Endothelial cell of umbilical vein (primary cell): ENCODE measurements around the gene PAQR4. TPM values are rescaled to one million over a fixed set of nuclear protein-coding genes. Genes with fewer than 3 reads are reported as not detected.

Source experiments
- BruUV-seq: library from RNA; stranded (reverse); fragments of 400-500 nt; replicated peaks from 2 replicates; lab custom pipeline; 2021; lab: Mats Ljungman, UMichigan
- CTCF ChIA-PET: fragments of 300-600, 350-600 bp; sonication (Branson Sonifier 250); formaldehyde crosslinking; loops from one replicate; lab custom pipeline; 2021; ENCODE audit warnings: antibody characterized with exemption, inconsistent platforms; lab: Charles Lee
- POLR2A ChIA-PET: fragments of 300-600, 350-600 bp; sonication (Branson Sonifier 250); formaldehyde crosslinking; loops from one replicate; lab custom pipeline; 2021; ENCODE audit warnings: antibody characterized with exemption, inconsistent platforms; lab: Charles Lee
- DNase-seq: peaks from one replicate; pipeline ENCODE4 v3.0.0-alpha.2; 2011; ENCODE audit warnings: low read depth, low spot score
- FAIRE-seq: peaks from 2 replicates; lab custom pipeline; 2011; peaks lifted over from hg19 to GRCh38; lab: Jason Lieb, UNC
- H2AFZ ChIP-seq: 2 replicates; pipeline ENCODE4 v1.6.0; 2012; ENCODE audit warnings: low read depth, low read length, control low read depth, inconsistent platforms
- H3K27ac ChIP-seq: 2 replicates; pipeline ENCODE4 v1.5.1; 2011; ENCODE audit warnings: low read depth, mild to moderate bottlenecking, control low read depth, low read length, moderate library complexity; ENCODE audit not compliant: insufficient read depth
- H3K27me3 ChIP-seq, 2 experiments: 2 replicates each; pipeline versions ENCODE4 v1.6.0 to v1.6.1; 2011; ENCODE audit warnings: low read length in 2 of 2, mixed read lengths in 1 of 2; ENCODE audit not compliant: control insufficient read depth in 2 of 2, insufficient read depth in 2 of 2
- H3K36me3 ChIP-seq, 2 experiments: 2 replicates in 1 of 2; 3 replicates in 1 of 2; pipeline ENCODE4 v1.5.1; 2011; ENCODE audit warnings: low read length in 2 of 2, mild to moderate bottlenecking in 1 of 2, moderate library complexity in 1 of 2; ENCODE audit not compliant: control insufficient read depth in 2 of 2, insufficient read depth in 2 of 2; ENCODE audit errors: extremely low read depth in 1 of 2
- H3K4me1 ChIP-seq: 3 replicates; pipeline ENCODE4 v1.5.1; 2011; ENCODE audit warnings: mild to moderate bottlenecking, low read length; ENCODE audit not compliant: control insufficient read depth, insufficient read depth; ENCODE audit errors: extremely low read depth
- H3K4me2 ChIP-seq: 2 replicates; pipeline ENCODE4 v1.6.1; 2011; ENCODE audit warnings: low read length, control low read depth, mixed read lengths; ENCODE audit not compliant: insufficient read depth
- H3K4me3 ChIP-seq, 3 experiments: fragments of 200-600 bp in 1 of 3; sonication (generic), shearing (Covaris generic) in 1 of 3; replicated peaks in 1 of 3; 2 replicates each; pipeline ENCODE4 v1.5.1; 2011 to 2016; ENCODE audit warnings: control low read depth in 3 of 3, low read length in 3 of 3, mild to moderate bottlenecking in 2 of 3, inconsistent platforms in 1 of 3, low read depth in 1 of 3, moderate library complexity in 1 of 3; ENCODE audit not compliant: insufficient read depth in 1 of 3
- H3K79me2 ChIP-seq: 2 replicates; pipeline ENCODE4 v1.6.0; 2012; ENCODE audit warnings: low read length, inconsistent platforms; ENCODE audit not compliant: control insufficient read depth, insufficient read depth
- H3K9ac ChIP-seq: replicated peaks from 2 replicates; pipeline ENCODE3; 2011; ENCODE audit warnings: low read length, control low read depth; ENCODE audit not compliant: insufficient read depth; ENCODE audit errors: extremely low read depth
- H3K9me1 ChIP-seq: replicated peaks from 3 replicates; pipeline ENCODE4 v1.6.0; 2011; ENCODE audit warnings: mild to moderate bottlenecking, low read length; ENCODE audit not compliant: control insufficient read depth, insufficient read depth; ENCODE audit errors: extremely low read depth
- H3K9me3 ChIP-seq: replicated peaks from 2 replicates; pipeline ENCODE4 v1.5.1; 2012; ENCODE audit warnings: low read length, inconsistent platforms; ENCODE audit not compliant: control insufficient read depth, insufficient read depth
- H4K20me1 ChIP-seq: replicated peaks from 2 replicates; pipeline ENCODE3; 2011; ENCODE audit warnings: mild to moderate bottlenecking, low read length; ENCODE audit not compliant: control insufficient read depth, insufficient read depth; ENCODE audit errors: extremely low read depth
- EZH2 ChIP-seq: IDR thresholded peaks from 2 replicates; pipeline ENCODE4 v1.6.1; 2012; ENCODE audit warnings: borderline replicate concordance, low read depth, mild to moderate bottlenecking, moderate library complexity, low read length, inconsistent platforms; ENCODE audit not compliant: severe bottlenecking
- FOS ChIP-seq: IDR thresholded peaks from 2 replicates; pipeline ENCODE4 v1.6.1; 2011; ENCODE audit warnings: mild to moderate bottlenecking, low read length, moderate library complexity, borderline replicate concordance; ENCODE audit not compliant: insufficient read depth
- GATA2 ChIP-seq: IDR thresholded peaks from 2 replicates; pipeline ENCODE4 v1.7.0; 2011; ENCODE audit warnings: low read depth, mild to moderate bottlenecking, moderate library complexity, mixed read lengths, low read length; ENCODE audit not compliant: insufficient read length, insufficient read depth
- JUN ChIP-seq: IDR thresholded peaks from 2 replicates; pipeline ENCODE4 v1.6.1; 2011; ENCODE audit warnings: borderline replicate concordance, low read depth; ENCODE audit not compliant: insufficient read length, insufficient read depth
- MYC ChIP-seq: IDR thresholded peaks from one replicate; pipeline ENCODE4 v1.6.1; 2011; ENCODE audit warnings: mild to moderate bottlenecking, low read depth, low read length
- POLR2A ChIP-seq: IDR thresholded peaks from 2 replicates; pipeline ENCODE4 v1.6.1; 2012; ENCODE audit warnings: low read depth, mild to moderate bottlenecking, control low read depth, low read length
- POLR2AphosphoS5 ChIP-seq: IDR thresholded peaks from 2 replicates; pipeline ENCODE4 v1.6.1; 2012; ENCODE audit warnings: low read depth, mild to moderate bottlenecking, control low read depth, low read length, moderate library complexity; ENCODE audit not compliant: insufficient read depth
- dilution Hi-C: fragments of 300-500 bp; cut with MboI; formaldehyde crosslinking; loops from one replicate; pipeline ENCODE4 v1.15.0; 2019; ENCODE audit warnings: low sequenced_read_pairs; ENCODE audit not compliant: extremely low pct_ligation_motif_present
- intact Hi-C: fragments of 100-400 bp; cut with micrococcal nuclease; formaldehyde crosslinking; loops from one replicate; pipeline ENCODE4 v1.10.0; 2022
- polyA plus RNA-seq, 4 experiments: library from polyadenylated mRNA; depleted of rRNA in 3 of 4; stranded (reverse) in 3 of 4; unstranded in 1 of 4; fragments of >200 nt; gene quantifications; 2 replicates each; pipeline versions ENCODE4 v1.2.1 to v1.2.3, GENCODE V29; 2011 to 2012; ENCODE audit warnings: missing spikeins in 1 of 4
- total RNA-seq: library from RNA; stranded (reverse); gene quantifications from 2 replicates; pipeline ENCODE4 v1.2.3, GENCODE V29; 2021
- TF ChIP-seq, protein P1 (sequence below): IDR thresholded peaks from 2 replicates; pipeline ENCODE4 v1.6.1; 2011; ENCODE audit not compliant: insufficient read depth, insufficient read length
- TF ChIP-seq, protein P2 (sequence below), 2 donors: IDR thresholded peaks; 1 replicate in 1 of 2; 2 replicates in 1 of 2; pipeline ENCODE4 v1.5.1; 2011; ENCODE audit warnings: low read length in 2 of 2, mild to moderate bottlenecking in 2 of 2, moderate library complexity in 2 of 2, control low read depth in 1 of 2, inconsistent platforms in 1 of 2, low read depth in 1 of 2; ENCODE audit not compliant: insufficient read depth in 1 of 2; ENCODE audit errors: extremely low read depth in 1 of 2

PAQR4 gene
- total and polyA plus RNA-seq, 2 donors (not counting 3 experiments of a cell fraction or from before 2014, with no cell fraction given), result 23.8 to 31.2 TPM

DNA sequence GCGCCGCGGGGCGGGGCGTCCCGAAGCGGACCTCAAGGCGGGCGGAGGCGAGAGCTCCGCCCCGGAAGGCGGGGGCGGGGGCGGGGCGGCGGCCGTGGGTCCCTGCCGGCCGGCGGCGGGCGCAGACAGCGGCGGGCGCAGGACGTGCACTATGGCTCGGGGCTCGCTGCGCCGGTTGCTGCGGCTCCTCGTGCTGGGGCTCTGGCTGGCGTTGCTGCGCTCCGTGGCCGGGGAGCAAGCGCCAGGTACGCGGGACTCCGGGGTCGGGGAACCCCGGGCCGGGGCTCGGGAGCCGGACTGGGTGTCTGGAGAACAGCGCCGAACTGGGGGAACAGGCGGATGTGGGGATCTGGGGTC is 51.1 kb downstream of the PAQR4 start, which contains the start of gene TNFRSF12A:
Gene TNFRSF12A, plus strand, starts transcription at position 122 of the 357 bp plus-strand sequence. Its CDS starts 30 bp downstream, at position 152.
- TF ChIP-seq, protein P1, sequence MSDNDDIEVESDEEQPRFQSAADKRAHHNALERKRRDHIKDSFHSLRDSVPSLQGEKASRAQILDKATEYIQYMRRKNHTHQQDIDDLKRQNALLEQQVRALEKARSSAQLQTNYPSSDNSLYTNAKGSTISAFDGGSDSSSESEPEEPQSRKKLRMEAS, result no peak
- TF ChIP-seq, protein P2, sequence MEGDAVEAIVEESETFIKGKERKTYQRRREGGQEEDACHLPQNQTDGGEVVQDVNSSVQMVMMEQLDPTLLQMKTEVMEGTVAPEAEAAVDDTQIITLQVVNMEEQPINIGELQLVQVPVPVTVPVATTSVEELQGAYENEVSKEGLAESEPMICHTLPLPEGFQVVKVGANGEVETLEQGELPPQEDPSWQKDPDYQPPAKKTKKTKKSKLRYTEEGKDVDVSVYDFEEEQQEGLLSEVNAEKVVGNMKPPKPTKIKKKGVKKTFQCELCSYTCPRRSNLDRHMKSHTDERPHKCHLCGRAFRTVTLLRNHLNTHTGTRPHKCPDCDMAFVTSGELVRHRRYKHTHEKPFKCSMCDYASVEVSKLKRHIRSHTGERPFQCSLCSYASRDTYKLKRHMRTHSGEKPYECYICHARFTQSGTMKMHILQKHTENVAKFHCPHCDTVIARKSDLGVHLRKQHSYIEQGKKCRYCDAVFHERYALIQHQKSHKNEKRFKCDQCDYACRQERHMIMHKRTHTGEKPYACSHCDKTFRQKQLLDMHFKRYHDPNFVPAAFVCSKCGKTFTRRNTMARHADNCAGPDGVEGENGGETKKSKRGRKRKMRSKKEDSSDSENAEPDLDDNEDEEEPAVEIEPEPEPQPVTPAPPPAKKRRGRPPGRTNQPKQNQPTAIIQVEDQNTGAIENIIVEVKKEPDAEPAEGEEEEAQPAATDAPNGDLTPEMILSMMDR (IDR thresholded peaks at IDR 0.05; ENCODE audit: extremely low read depth in 1 of 2, insufficient read depth in 1 of 2, low read depth in 1 of 2, low read length in 2 of 2), result no peak
- TF ChIP-seq EZH2 (no peak), MYC (no peak), POLR2AphosphoS5 (peak; percentile 97), JUN (no peak), GATA2 (no peak), POLR2A (peak; percentile 90), FOS (no peak)
- peaks cover 0 to 2% of the 10 kb centered on the region in 2 experiments for H3K27me3 ChIP-seq
- peak; percentile 77 for DNase-seq
- no peaks in the 10 kb centered on the region for H3K9me3 ChIP-seq
- intact Hi-C loops (loop anchor here (1.0 to 2.0 kb wide), 3 partner anchors 16 to 115 kb away; partner anchors contain the start of gene PAQR4), dilution Hi-C loops (no loop called here)
- H4K20me1 ChIP-seq, result no peaks in the 10 kb centered on the region
- peak within 1 kb of the TSS; percentile 61 to 83 (median 75) for H3K4me3 ChIP-seq
- H3K9ac ChIP-seq, result peak within 1 kb of the TSS; percentile 99
- BruUV-seq, result TSS peak; percentile 26
- peak within 1 kb of the TSS; percentile 83 for H3K4me2 ChIP-seq
- peak; percentile 72 for FAIRE-seq
- peaks cover 2% of the 10 kb centered on the region for H3K79me2 ChIP-seq
- H3K36me3 ChIP-seq, result no peaks in the 10 kb centered on the region
- H3K9me1 ChIP-seq, result no peaks in the 10 kb centered on the region
- peak within 1 kb of the TSS; percentile 98 for H3K27ac ChIP-seq
- ChIA-PET POLR2A (interaction anchor here (0.5 to 2.2 kb wide), 7 partner anchors 8 to 130 kb away, joined by 3 to 16 read pairs (median 6); partner anchors contain the start of gene ZNF213), CTCF (interaction anchor here (1.1 to 6.1 kb wide), 7 partner anchors 8 to 39 kb away, joined by 3 to 52 read pairs (median 9); no protein-coding TSS in a partner anchor)
- H3K4me1 ChIP-seq, result peaks cover 18% of the 10 kb centered on the region
- H2AFZ ChIP-seq, result peak within 1 kb of the TSS; percentile 18
